DMS114 treated with DMSO at 0.1 percent for 48 hours (cell line): Measurements from ENCODE around the gene C19orf73.
"Not testable (repeated sequence)": the region's sequence is repeated elsewhere in the genome, so short reads cannot be mapped to it uniquely, and the experiment has no call there.

ENCODE experiments used
- DNase-seq: peaks from one replicate; lab custom pipeline; 2025; ENCODE audit not compliant: unreplicated experiment; lab: John Stamatoyannopoulos, UW

The C19orf73 gene

DNA sequence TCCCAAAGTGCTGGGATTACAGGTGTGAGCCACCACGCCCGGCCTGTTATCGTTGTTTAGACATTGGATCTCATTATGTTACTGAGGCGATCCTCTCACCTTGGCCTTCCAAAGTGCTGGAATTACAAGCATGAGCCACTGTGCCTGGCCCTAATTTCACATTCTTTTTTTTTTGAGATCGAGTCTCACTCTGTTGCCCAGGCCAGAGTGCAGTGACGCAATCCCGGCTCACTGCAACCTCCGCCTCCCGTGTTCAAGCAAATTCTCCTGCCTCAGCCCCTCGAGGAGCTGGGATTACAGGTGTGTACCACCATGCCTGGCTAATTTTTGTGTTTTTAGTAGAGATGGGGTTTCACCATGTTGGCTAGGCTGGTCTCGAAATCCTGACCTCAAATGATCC is 4.3 kb upstream of the C19orf73 start:
- DNase-seq, result not testable (repeated sequence)

DNA sequence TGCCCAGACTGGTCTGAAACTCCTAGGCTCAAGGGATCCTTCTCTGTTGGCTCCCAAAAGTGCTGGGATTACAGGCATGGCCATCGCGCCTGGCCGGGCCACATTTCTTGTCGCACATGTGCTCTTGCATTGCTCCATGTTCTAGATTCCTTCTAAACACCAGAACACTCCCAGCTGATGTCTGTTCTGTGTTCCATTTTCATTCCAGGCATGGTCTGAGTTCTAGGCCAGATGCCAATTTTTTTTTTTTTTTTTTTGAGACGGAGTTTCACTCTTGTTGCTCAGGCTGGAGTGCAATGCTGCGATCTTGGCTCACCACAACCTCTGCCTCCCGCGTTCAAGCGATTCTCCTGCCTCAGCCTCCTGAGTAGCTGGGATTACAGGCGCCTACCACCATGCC is 2.9 kb upstream of the C19orf73 start:
- not testable (repeated sequence) for DNase-seq

DNA sequence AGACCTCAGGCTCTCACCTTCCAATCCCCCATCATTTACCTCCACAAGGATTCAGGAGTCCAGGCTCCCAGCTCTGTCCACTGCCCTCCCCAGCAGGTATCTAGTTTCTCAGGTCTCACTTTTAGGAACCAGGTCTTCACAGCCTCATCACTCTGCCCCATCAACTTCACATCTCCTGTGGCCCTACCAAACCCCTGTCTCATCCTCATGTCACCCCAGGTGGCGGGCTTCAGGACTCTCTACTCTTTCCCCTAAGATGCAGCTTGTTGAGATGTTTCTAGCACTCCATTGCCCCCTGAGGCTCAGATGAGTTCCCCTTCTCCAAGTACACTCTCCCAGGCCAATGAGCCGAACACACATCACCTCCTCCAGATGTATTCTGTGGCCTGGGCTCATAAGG is 1.9 kb upstream of the C19orf73 start:
- no peak for DNase-seq

DNA sequence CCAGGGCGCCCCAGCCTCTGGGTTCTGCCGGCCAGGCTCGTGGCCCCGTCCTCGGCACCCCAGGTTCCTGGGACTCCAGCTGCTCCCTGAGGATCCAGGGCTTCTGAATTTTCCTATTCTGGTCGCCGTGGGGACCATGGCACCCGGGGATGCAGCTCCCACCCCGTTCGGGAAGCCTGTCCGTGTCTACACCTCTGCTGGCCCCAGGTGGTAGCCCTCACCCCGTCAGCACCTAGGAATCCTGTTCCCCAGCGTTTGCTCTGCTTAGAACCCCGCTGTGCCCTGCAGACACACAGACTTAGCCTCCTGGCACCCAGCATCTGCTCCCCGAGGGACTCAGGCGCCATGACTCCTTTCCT is 1.4 kb upstream of the C19orf73 start:
- DNase-seq, result no peak

DNA sequence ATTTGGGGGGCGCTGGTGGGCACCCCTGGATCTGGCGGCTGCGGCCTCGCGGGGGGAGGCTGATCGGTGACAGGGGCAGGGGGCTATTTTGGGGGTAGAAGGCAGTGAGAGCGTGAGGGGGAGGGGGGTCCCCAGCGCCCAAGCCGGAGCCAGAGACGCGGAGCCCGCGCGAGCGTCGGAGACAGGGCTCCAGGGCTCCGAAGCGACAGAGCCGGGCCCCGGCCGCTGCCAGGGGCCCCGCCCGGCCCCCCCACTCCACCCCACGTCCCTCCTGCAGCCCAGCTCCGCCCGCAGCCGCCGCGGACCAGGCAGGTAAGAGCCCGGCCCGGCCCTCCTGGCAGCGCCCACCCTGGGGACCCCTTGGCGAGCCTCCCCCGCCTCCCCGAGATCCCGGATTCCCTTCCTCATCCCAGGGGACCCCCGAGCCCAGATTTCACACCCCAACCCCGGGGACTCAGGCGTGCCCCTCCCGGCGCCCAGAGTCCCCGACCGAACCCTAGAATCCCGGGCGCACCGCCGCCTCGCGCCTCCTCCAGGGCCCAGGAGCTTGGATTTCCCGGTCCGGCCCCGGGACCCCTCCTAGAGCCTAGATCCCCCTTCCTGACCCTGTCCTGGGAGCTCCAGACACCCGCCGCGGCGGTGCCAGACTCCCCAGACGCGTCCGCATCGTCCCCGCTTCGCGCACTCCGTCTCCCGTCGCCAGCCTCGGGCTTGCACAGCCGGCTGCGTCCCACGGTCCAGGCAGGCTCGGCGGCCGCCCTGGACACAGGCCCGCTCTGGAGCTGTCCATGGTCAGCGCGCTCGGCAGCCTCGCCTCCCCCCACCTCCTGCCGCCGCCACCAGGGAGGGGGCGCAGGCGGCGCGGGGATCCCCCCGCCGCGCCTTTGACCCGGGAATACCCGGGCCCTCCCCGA is 725 bp upstream of the C19orf73 start, which contains the start of gene PPFIA3:
Gene PPFIA3 (plus strand): TSS at position 134 of the 914 bp plus-strand sequence. CDS start 8,330 bp downstream, outside the sequence.
- DNase-seq, result no peak

DNA sequence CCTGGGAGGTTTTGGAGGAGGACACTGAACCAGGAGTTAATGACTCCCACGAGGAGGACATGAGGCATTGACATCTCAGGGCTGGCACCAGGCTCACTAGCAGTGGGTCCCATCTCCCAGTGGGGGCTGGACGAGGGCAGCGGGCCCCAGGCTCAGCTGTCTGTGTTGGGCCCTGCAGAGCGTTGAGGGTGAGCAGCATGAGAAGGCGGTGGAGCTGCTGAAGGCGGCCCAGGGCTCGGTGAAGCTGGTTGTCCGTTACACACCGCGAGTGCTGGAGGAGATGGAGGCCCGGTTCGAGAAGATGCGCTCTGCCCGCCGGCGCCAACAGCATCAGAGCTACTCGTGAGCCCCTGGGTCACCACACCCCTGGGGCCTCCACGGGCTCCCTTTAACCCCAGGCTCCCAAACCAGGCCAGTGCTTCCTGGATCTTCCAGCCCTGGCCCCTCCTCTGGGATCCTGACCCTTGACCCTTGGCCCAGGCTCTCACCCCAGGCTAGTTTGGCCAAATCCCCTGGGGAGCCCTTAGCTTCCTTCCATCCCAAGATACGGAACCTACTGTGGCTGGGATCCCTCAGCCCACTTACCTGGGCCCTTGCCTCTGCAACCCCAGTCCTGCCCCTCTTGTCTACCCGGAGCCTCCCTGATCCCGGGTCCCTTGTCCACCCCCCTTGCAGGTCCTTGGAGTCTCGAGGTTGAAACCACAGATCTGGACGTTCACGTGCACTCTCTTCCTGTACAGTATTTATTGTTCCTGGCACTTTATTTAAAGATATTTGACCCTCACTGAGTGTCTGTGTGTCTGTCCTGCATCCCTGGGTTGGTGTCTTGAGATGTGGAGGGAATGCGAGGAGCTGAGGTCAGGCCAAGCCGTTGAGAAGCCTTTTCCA is 1.0 kb downstream of the C19orf73 start:
- DNase-seq, result no peak

DNA sequence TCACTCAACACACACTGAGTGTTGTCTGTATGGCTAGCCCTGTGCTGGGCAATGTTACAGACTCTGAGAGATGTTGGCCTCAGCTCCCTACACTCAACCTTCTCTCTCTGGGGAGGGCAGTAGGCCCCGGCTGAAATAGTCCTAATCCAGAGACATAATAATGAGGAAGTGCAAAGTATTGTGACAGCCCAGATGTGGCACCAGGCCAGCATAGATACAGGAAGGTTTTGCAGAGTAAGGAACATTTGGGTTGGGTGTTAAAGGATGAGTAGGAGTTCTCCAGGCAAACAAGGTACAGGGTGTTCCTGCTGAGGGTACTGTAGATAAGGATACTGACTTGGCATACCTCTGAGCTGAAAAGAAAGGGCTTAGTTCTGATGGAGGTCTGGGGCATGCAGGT is 2.4 kb downstream of the C19orf73 start:
- DNase-seq, result no peak

DNA sequence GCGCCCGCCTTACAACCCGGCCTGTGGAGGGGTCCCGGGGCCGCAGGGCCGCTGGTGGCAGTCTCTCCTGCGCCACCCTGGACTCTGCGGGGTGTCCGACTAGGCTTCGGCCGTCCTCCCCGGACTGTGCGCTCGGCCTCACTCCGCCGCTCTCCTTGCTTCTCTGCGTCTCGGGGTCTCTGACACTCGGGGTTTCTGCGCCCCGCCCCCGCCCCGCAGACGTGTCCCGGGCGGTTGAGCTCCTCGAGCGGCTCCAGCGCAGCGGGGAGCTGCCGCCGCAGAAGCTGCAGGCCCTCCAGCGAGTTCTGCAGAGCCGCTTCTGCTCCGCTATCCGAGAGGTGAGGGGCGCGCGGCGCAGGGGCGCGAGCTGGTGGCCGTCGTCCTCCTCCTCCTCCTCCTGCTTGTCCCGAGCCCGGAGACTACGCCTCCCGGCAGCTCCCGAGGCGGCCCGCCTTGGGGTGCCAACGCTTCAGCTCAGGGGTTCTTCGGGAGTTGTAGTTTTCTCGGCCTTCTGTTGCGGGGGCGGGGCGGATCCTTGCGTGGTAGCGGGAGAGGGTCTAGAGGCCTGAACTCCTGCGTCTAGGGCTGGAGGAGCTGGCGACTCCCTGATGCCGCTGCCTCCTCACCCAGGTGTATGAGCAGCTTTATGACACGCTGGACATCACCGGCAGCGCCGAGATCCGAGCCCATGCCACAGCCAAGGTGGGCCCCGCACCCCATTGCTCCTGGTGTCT is 4.1 kb downstream of the C19orf73 start:
- DNase-seq, result peak; percentile 35

DNA sequence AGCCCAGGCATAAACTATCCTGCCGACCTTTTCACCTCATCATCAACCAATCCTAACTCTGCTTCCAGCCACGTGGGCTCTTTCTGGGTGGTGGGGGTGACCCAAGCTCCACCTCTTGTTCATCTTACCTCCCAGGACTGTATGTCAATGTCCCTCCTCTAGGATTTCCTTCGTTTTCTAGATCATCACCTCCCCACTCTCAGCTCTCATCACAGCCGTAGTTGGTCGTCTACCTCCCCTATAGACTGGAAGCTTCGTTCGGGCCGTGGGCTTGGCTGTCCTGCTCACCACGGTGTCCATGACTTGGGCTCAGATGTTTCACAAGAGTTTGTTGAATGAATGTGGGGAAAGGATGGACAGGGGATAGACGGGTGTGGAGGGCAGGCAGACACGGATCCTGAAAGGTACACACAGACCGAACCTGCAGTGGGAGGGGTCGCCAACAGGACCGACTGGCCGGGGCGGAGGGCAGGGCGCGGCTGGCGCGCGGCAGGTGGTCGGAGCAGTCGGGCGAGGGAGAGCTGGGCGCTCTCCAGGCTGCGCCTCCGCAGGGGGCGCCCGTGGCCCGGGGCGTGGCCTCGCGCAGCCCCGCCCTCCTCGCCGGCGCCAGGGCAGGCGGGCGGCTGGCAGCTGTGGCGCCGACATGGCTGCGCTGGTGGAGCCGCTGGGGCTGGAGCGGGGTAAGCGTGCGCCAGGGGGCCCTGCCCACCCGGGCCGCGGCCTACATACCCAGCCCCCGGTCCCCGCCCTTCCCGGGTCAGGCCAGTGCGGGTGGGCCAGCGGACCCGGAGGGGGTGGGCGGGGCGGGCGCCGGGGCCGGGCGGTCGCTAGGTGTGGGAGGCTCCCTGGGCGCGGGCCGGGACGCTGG is 4.9 kb downstream of the C19orf73 start, which contains the start of gene LIN7B:
Gene LIN7B (plus strand): TSS at position 609 of the 868 bp plus-strand sequence. CDS start 35 bp downstream, at position 644.
- peak; percentile 28 for DNase-seq

DNA sequence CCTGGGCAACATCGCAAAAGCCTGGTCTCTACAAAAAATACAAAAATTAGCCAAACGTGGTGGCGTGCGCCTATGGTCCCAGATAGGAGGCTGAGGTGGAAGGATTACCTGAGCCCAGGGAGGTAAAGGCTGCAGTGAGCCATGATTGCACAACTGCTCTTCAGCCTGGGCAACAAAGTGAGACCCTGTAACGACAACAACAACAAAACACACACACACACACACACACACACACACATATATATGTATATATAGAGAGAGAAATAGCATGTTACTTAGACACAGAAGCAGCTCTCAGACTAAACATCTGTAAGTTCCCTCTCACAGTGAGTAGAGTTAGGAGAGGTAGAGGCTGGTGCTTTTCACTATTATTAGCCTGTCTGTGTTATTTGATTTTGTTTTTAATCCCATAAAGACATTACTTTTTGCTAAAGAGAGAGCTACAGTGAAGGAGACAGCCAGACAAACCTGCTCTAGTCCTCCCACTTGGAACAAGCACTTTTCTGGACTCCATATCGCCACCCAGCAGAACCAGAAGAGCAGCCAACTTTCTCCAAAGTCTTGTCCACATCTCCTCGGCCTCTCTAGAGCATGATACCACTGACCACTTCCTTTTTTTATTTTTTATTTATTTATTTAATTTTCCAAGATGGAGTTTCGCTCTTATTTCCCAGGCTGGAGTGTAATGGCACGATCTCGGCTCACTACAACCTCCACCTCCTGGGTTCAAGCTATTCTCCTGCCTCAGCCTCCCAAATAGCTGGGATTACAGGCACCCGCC is 7.5 kb downstream of the C19orf73 start:
- no peak for DNase-seq

DNA sequence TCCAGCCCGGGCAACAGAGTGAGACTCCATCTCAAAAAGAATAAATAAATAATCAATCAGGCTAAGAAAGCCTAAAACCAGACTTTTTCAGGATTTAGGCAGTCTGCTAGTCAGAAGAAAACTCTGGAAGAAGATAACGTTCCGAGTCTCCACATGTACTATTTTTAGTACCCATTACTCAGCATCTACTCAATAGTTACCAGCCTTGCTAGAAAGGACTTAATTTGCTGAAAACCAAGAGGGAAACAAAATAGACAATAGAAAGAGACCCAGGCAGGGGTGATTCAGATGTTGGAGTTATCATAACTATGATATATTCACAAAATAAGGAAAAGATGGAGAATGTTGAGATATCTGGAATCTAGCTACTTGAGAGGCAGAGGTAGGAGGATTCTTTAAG is 8.4 kb downstream of the C19orf73 start:
- no peak for DNase-seq

DNA sequence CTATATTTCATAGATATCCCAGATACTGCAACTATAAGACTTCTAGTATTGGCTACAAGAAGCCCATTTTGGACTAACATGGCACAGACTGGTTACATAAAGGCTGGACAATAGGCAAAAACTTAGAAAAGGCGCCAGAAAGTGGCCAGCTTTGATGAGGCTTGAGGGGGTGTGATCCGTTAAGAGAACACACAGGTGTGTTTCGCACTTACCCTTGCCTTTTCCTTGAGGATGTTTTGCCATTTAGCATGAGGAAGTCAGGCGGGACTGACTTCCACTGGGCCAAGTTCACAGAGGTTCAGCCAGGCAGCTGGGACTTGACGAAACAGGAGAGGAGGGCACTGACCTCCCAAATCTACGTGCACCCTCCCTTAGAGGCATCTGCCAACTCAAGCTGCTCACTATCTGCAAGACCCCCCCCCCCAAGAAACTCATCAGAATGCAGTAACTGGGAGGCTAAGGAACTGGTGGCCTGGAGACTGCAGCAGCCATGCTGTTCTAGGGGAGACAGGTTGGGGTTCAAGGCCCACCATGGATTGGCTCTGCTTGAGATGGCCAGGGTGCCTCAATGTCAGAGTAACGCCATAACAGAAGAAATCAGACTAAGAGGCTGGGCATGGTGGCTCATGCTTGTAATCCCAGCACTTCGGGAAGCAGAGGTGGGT is 9.2 kb downstream of the C19orf73 start:
- DNase-seq, result no peak

DNA sequence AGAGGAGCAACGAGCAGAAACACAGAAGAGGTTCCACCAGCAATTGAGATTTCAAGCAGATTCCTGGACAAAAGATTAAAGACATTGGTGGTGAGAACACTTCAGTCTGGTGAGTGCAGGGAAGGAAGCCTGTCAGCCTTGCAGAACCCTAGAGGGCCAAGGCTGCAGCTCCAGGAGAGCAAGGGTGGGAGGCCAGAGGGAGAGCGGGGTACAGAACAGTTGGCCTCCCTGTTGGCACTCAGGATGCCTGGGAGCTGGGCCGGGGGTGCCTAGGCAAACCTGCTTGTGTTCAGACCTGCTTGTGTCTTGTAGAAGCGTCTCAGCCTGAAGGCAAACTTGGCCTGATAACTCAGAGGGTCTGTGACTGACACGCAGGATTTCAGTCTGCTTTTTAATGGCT is 9.9 kb downstream of the C19orf73 start:
- no peak for DNase-seq

DNA sequence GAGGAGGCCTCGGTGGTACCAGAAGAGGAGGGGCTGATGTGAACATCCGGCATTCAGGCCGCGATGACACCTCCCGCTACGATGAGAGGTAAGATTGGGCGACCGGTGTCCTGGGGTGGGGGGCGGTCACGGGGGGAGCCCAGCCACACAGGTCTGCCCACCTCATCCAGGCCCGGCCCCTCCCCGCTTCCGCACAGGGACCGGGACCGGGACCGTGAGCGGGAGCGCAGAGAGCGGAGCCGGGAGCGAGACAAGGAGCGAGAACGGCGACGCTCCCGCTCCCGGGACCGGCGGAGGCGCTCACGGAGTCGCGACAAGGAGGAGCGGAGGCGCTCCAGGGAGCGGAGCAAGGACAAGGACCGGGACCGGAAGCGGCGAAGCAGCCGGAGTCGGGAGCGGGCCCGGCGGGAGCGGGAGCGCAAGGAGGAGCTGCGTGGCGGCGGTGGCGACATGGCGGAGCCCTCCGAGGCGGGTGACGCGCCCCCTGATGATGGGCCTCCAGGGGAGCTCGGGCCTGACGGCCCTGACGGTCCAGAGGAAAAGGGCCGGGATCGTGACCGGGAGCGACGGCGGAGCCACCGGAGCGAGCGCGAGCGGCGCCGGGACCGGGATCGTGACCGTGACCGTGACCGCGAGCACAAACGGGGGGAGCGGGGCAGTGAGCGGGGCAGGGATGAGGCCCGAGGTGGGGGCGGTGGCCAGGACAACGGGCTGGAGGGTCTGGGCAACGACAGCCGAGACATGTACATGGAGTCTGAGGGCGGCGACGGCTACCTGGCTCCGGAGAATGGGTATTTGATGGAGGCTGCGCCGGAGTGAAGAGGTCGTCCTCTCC is 11.1 kb downstream of the C19orf73 start:
- no peak for DNase-seq

DNA sequence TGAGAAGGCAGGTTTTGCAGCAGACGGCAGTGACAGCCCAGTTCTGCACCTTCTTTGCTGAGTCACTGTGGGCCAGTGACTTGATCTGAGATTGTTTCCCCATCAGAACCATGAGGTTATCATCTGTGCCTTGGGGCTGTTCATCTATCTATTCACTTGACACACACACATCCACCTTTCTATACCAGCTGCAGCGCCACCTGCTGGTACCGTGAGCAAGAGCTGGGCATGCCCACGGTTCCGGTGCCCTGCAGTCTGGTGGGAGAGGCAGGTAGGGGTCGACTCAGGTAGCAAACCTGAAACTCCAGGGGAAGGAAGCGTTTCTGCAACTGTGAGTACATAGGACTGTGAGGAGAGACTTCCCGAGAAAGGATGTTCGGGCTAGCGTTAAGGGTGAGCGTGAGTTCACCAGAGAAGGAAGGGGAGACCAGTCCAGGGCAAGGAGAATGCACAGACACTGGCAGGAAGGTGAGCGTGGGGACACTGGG is 12.3 kb downstream of the C19orf73 start:
- no peak for DNase-seq

DNA sequence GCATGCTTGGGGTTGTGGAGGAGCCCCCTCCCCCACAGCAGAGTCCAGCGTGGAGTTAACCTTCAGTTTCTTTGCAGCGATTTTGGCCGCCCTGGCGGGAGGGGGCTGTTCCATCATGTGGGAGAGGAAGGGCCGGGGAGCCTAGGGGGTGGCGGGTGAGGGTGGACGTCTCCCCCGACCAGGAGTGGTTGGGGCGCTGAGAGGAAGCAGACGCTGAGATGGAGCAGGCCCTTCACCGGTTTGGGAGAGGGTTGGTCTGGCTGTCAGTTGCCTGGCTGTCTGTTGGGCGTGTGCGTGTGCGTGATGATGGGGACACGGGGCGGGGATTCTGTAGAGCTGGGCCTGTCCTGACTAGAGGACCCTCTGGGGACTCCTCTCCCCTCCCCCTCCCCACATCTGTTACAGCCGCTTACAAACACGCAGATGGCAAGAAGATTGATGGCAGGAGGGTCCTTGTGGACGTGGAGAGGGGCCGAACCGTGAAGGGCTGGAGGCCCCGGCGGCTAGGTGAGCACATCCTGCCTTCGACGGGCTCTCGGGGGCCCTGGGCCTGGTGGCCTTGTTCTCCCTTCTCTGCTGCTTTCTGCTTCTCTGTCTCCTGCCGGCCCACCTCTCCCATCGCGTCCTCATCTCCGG is 14.6 kb downstream of the C19orf73 start:
- no peak for DNase-seq
